WERI-Rb-1 (cell line): ENCODE results near the gene C16orf87.

Source experiments
- DNase-seq: peaks from one replicate; pipeline ENCODE4 v3.0.0-alpha.2; 2020
- H3K27ac ChIP-seq: fragments of 250-450 bp; sonication (Bioruptor Pico); 2 replicates; pipeline ENCODE4 v1.5.1; 2020; ENCODE audit warnings: mild to moderate bottlenecking, moderate library complexity
- H3K27me3 ChIP-seq: fragments of 250-450 bp; sonication (Bioruptor Pico); 2 replicates; pipeline ENCODE4 v1.5.1; 2021; ENCODE audit warnings: mild to moderate bottlenecking, low read depth, moderate library complexity; ENCODE audit not compliant: insufficient read depth, severe bottlenecking
- H3K36me3 ChIP-seq: fragments of 250-450 bp; sonication (Bioruptor Pico); 2 replicates; pipeline ENCODE4 v1.5.1; 2020; ENCODE audit warnings: mild to moderate bottlenecking, moderate library complexity
- H3K4me3 ChIP-seq: 2 replicates; pipeline ENCODE4 v1.5.1; 2011; ENCODE audit warnings: low read depth, mild to moderate bottlenecking, control low read depth, low read length
- H3K9me3 ChIP-seq: fragments of 250-450 bp; sonication (Bioruptor Pico); 2 replicates; pipeline ENCODE4 v1.5.1; 2021; ENCODE audit warnings: mild to moderate bottlenecking, moderate library complexity; ENCODE audit not compliant: severe bottlenecking
- CTCF ChIP-seq: IDR thresholded peaks from 2 replicates; pipeline ENCODE4 v1.5.1; 2011; ENCODE audit warnings: low read depth, mild to moderate bottlenecking, control low read depth, inconsistent platforms, low read length

The C16orf87 gene

GRCh38 chr16:46768809-46769208 is 62.2 kb downstream of the C16orf87 start:
- H3K36me3 ChIP-seq = no peaks in the 10 kb centered on the region
- H3K9me3 ChIP-seq = no peaks in the 10 kb centered on the region
- H3K4me3 ChIP-seq = no peak overlapping the region
- no peak overlapping the region for H3K27ac ChIP-seq
- H3K27me3 ChIP-seq = no peaks in the 10 kb centered on the region
- no peak for DNase-seq
- no peak for TF ChIP-seq CTCF

GRCh38 chr16:46765050-46765449 is 65.9 kb downstream of the C16orf87 start:
- no peak for DNase-seq
- H3K9me3 ChIP-seq = no peaks in the 10 kb centered on the region
- TF ChIP-seq CTCF = no peak
- no peak overlapping the region for H3K27ac ChIP-seq
- H3K27me3 ChIP-seq = no peaks in the 10 kb centered on the region
- no peaks in the 10 kb centered on the region for H3K36me3 ChIP-seq
- no peak overlapping the region for H3K4me3 ChIP-seq

- Histone ChIP-seq H3K27me3 (no peaks in the 10 kb centered on the region), H3K9me3 (no peaks in the 10 kb centered on the region), H3K36me3 (no peaks in the 10 kb centered on the region), H3K4me3 (no peak overlapping the region), H3K27ac (no peak overlapping the region)
- no peak for TF ChIP-seq CTCF
- no peak for DNase-seq
Observed at GRCh38 chr16:46763147-46763546, 67.8 kb downstream of the C16orf87 start.

GRCh38 chr16:46762583-46762982 is 68.4 kb downstream of the C16orf87 start:
- no peaks in the 10 kb centered on the region for H3K36me3 ChIP-seq
- H3K27ac ChIP-seq = no peak overlapping the region
- H3K9me3 ChIP-seq = no peaks in the 10 kb centered on the region
- no peaks in the 10 kb centered on the region for H3K27me3 ChIP-seq
- no peak overlapping the region for H3K4me3 ChIP-seq
- TF ChIP-seq CTCF = no peak
- DNase-seq = no peak

- H3K36me3 ChIP-seq = no peaks in the 10 kb centered on the region
- H3K4me3 ChIP-seq = no peak overlapping the region
- DNase-seq = no peak
- no peaks in the 10 kb centered on the region for H3K27me3 ChIP-seq
- H3K27ac ChIP-seq = no peak overlapping the region
- no peaks in the 10 kb centered on the region for H3K9me3 ChIP-seq
- no peak for TF ChIP-seq CTCF
Observed at GRCh38 chr16:46759309-46759708, 71.7 kb downstream of the C16orf87 start.

- no peak for TF ChIP-seq CTCF
- no peaks in the 10 kb centered on the region for H3K36me3 ChIP-seq
- no peaks in the 10 kb centered on the region for H3K9me3 ChIP-seq
- H3K27me3 ChIP-seq = no peaks in the 10 kb centered on the region
- no peak overlapping the region for H3K27ac ChIP-seq
- no peak for DNase-seq
- H3K4me3 ChIP-seq = no peak overlapping the region
Observed at GRCh38 chr16:46757339-46758050, 73.5 kb downstream of the C16orf87 start.
